Activated T-helper 17 cell treated with anti-CD3 and anti-CD28 coated beads, Interleukin-2, amount 50 U/mL, for 72 hours (primary cell): ENCODE measurements around the gene CLIP3. TPM values are rescaled to one million over a fixed set of nuclear protein-coding genes. Genes with fewer than 3 reads are reported as not detected.
"Not testable (repeated sequence)": the region's sequence is repeated elsewhere in the genome, so short reads cannot be mapped to it uniquely, and the experiment has no call there.

Experiments
- ATAC-seq: fragments of 150-1000 bp; cut with Tn5 transposase; replicated peaks from 2 replicates; pipeline ENCODE4 v1.10.0; 2021; ENCODE audit warnings: mild to moderate bottlenecking, moderate library complexity
- H3K27ac Mint-ChIP-seq: one replicate; pipeline ENCODE4 v1.8.0; 2022; ENCODE audit warnings: mixed read lengths
- H3K27me3 Mint-ChIP-seq: one replicate; pipeline ENCODE4 v1.8.0; 2022; ENCODE audit warnings: mixed read lengths
- H3K36me3 Mint-ChIP-seq: one replicate; pipeline ENCODE4 v1.8.0; 2022; ENCODE audit warnings: low read depth, mild to moderate bottlenecking, mixed read lengths
- H3K4me1 Mint-ChIP-seq: one replicate; pipeline ENCODE4 v1.8.0; 2022; ENCODE audit warnings: mixed read lengths
- H3K4me3 Mint-ChIP-seq: one replicate; pipeline ENCODE4 v1.8.0; 2022; ENCODE audit warnings: mild to moderate bottlenecking, mixed read lengths
- H3K9me3 Mint-ChIP-seq: one replicate; pipeline ENCODE4 v1.8.0; 2022; ENCODE audit warnings: mixed read lengths
- total RNA-seq, 2 donors: library from RNA; stranded (reverse); gene quantifications; one replicate each; pipeline ENCODE4 v1.2.3, GENCODE V29; 2022

CLIP3 gene
- total RNA-seq, 2 donors from 2014 or later: 0.89 to 7.1 TPM

DNA sequence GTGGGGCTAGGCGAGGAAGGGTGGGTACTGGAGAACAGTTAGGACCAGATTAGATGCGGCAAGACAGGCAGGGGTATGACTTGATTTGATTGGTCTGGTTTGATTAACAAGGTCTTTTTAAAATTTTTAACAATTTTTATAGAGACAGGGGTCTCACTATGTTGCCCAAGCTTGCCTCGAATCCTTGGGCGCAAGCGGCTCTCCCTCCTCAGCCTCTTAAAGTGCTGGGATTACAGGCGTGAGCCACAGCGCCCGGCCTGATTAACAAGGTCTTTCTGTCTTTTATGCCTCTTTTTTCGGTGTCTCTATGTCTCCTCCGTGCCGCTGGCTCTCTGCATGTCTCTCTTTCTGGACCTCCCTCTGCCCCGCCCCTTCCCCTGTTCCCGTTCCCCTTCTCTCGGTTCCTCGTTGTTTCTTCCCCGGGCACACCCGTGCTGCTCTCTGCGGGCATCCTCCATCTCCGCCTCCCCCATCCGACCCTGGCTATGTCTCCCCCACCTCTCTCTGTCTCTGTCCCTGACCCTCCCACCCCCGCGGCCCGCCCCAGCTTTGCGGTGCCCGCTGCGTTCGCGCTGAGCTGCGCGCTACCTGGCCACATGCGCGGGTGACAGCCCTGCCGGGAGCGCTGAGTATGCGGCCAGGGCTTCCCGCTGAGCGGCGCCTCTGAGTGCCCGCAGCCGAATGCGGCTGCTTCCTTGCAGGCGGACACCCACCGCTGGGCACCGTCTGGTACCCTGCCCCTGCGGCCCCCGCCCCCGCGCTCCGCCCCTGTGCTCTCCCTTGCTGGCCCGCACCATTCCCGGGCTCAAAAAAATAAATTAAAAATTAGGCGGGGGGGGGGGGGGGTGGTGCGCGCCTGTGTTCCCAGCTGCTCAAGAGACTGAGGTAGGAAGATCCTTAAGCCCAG lies 45.8 kb downstream of the CLIP3 start:
- Mint-ChIP-seq H3K27ac (peak overlapping the region; percentile 16), H3K4me3 (peak overlapping the region; percentile 77), H3K4me1 (no peaks in the 10 kb centered on the region), H3K36me3 (no peaks in the 10 kb centered on the region), H3K9me3 (no peaks in the 10 kb centered on the region), H3K27me3 (peaks cover 29% of the 10 kb centered on the region)
- peak; percentile 71 for ATAC-seq

GRCh38 chr19:35986111-35986510 lies 46.6 kb downstream of the CLIP3 start:
- ATAC-seq: no peak
- Mint-ChIP-seq H3K36me3 (no peaks in the 10 kb centered on the region), H3K4me3 (peak overlapping the region; percentile 77), H3K4me1 (no peaks in the 10 kb centered on the region), H3K27me3 (peaks cover 29% of the 10 kb centered on the region), H3K27ac (no peak overlapping the region), H3K9me3 (no peaks in the 10 kb centered on the region)

DNA sequence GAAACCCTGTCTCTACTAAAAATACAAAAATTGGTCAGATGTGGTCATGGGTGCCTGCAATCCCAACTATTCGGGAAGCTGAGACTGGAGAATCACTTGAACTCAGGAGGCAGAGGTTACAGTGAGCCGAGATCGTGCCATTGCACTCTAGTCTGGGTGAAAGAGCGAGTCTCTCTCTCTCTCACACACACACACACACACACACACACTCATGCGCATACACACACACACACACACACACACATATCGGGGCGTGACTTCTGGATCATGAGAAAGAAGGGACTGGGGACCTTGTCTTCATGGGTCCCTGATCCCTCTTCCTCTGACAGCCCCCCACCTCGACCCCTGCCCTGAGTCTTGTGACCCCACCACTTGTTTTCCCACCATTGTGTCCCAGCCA lies 49.5 kb downstream of the CLIP3 start:
- no peaks in the 10 kb centered on the region for H3K4me1 Mint-ChIP-seq
- H3K36me3 Mint-ChIP-seq: no peaks in the 10 kb centered on the region
- no peak for ATAC-seq
- H3K4me3 Mint-ChIP-seq: no peak overlapping the region
- H3K27me3 Mint-ChIP-seq: peaks cover 35% of the 10 kb centered on the region
- no peaks in the 10 kb centered on the region for H3K9me3 Mint-ChIP-seq
- no peak overlapping the region for H3K27ac Mint-ChIP-seq

GRCh38 chr19:35980997-35981396 lies 51.7 kb downstream of the CLIP3 start:
- H3K9me3 Mint-ChIP-seq, H3K4me3 Mint-ChIP-seq, ATAC-seq, H3K4me1 Mint-ChIP-seq, H3K36me3 Mint-ChIP-seq, H3K27ac Mint-ChIP-seq: not testable (repeated sequence)
- peaks cover 31% of the 10 kb centered on the region for H3K27me3 Mint-ChIP-seq

DNA sequence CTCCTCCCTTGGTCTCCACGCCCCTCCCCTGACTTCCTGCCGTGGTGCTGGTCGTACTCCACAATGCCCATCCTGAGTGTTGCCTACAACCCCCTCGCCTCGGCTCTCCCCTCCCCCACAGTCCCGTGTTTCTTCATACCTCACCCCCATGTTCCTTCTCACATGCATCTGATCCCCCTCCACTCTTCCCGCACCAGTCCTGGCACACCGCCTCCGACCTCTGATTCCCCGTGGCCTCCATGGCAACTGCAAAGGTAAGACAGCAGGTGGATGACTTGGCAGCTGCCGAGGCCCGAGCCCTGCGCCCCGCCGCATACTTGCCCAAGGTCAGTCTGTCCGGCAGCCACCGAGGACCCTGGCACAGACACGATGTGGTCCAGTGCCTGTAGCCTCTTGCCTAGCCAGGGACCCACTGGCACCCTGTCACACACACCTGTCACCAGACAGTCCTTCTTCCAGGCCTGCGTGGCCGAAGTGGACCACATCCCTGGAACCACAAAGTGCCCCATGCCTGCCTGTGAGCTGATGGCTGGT lies 53.8 kb downstream of the CLIP3 start:
- H3K36me3 Mint-ChIP-seq: no peaks in the 10 kb centered on the region
- peaks cover 12% of the 10 kb centered on the region for H3K27me3 Mint-ChIP-seq
- ATAC-seq: no peak
- H3K4me1 Mint-ChIP-seq: no peaks in the 10 kb centered on the region
- no peak overlapping the region for H3K4me3 Mint-ChIP-seq
- H3K27ac Mint-ChIP-seq: no peak overlapping the region
- H3K9me3 Mint-ChIP-seq: no peaks in the 10 kb centered on the region

GRCh38 chr19:35978271-35978670 lies 54.4 kb downstream of the CLIP3 start:
- Mint-ChIP-seq H3K4me3 (no peak overlapping the region), H3K4me1 (no peaks in the 10 kb centered on the region), H3K9me3 (no peaks in the 10 kb centered on the region), H3K27ac (no peak overlapping the region), H3K27me3 (peaks cover 11% of the 10 kb centered on the region), H3K36me3 (no peaks in the 10 kb centered on the region)
- no peak for ATAC-seq

DNA sequence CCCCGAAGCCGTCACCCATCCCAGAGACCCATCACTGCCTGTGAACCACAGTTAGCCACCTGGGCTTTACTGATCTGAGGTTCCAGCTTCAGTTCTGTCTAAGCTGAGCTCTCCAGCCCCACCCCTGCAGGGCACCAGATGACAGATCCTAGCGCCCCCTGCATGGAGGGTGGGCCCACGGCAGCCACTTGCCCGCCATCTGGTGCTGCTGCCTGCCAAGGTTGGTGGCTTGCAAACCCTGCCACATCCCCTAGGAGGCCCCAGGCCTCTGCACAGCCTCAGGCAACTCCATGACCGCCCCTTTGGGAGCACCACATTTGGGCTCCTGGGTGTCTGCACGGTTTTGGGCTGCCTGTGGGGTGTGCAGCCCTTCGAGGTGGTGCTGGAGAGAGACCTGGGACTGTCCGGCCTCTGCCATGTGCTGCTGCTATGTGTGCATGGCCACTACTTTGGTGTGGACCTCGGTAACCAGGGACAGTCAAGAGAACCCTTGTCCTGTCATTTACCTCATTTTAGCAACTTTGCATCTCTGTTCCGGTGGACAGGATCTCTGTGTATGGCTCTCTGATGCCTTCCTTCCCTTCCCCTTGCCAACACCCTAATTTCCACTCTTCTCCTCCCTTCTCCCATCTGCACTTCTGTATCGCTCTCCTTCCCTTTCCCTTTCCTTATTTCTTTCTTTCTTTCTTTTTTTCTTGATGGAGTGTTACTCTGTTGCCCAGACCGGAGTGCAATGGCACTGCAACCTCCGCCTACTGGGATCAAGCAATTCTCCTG lies 55.0 kb downstream of the CLIP3 start:
- ATAC-seq: peak; percentile 38
- Mint-ChIP-seq H3K36me3 (no peaks in the 10 kb centered on the region), H3K27ac (no peak overlapping the region), H3K9me3 (no peaks in the 10 kb centered on the region), H3K4me1 (no peaks in the 10 kb centered on the region), H3K4me3 (no peak overlapping the region), H3K27me3 (peaks cover 8% of the 10 kb centered on the region)

- Mint-ChIP-seq H3K27me3 (peaks cover 6% of the 10 kb centered on the region), H3K27ac (no peak overlapping the region), H3K4me3 (no peak overlapping the region), H3K36me3 (no peaks in the 10 kb centered on the region), H3K4me1 (no peaks in the 10 kb centered on the region), H3K9me3 (no peaks in the 10 kb centered on the region)
- ATAC-seq: no peak
These were observed 57.0 kb downstream of the CLIP3 start for GRCh38 chr19:35975608-35976214.

DNA sequence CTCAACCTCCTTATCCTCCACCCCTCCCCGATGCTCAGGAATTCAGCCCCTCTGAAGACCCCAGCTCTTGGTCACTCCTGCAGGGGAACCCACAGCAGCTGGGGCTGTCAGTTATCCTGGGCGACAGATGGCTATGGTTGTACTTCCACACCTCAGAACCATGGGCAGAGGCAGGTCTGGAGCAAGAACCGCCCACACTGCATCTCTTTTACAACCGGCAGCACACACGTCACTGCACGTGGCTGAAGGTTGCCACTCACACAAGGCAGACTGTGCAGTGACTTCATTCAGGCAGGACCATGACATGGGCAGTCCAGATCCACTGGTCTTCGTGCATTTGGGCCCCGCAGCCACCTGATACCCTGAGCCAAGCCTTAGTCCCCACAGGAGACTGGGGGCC lies 59.2 kb downstream of the CLIP3 start:
- ATAC-seq: no peak
- no peaks in the 10 kb centered on the region for H3K9me3 Mint-ChIP-seq
- H3K4me3 Mint-ChIP-seq: no peak overlapping the region
- H3K27ac Mint-ChIP-seq: no peak overlapping the region
- H3K36me3 Mint-ChIP-seq: no peaks in the 10 kb centered on the region
- peaks cover 6% of the 10 kb centered on the region for H3K4me1 Mint-ChIP-seq
- peaks cover 2% of the 10 kb centered on the region for H3K27me3 Mint-ChIP-seq

DNA sequence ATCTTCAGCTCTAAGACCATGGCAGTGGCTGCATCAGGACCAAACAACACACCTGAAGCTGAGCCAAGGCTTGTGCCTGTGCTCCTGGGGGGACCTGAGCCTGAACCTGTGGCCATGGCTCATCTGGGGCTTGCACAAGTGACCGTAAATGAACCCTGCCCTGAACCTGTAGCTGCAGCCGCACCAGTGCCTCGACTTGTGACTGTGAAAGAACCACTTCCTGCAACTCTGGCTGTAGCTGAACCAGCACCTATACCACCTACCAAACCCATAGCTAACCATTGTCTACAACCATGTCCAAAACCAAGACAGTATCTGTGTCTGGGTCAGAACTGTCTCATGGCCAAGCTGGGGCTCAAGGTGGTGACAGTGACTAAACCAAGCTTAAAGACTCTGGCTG lies 65.9 kb downstream of the CLIP3 start:
- Mint-ChIP-seq H3K4me1 (peaks cover 6% of the 10 kb centered on the region), H3K36me3 (no peaks in the 10 kb centered on the region)

More for the DNA sequence above, 65.9 kb downstream of the CLIP3 start:
- H3K27ac Mint-ChIP-seq: no peak overlapping the region
- no peak overlapping the region for H3K4me3 Mint-ChIP-seq
- no peaks in the 10 kb centered on the region for H3K27me3 Mint-ChIP-seq
- no peaks in the 10 kb centered on the region for H3K9me3 Mint-ChIP-seq
- ATAC-seq: no peak

Other genes starting within 250 kb of the CLIP3 start
- gene PRODH2, start 220.0 kb downstream of the CLIP3 start, total RNA-seq: under 1 TPM in 1 of 2 donors, not detected in 1; 0.13 TPM
- gene NPHS1, start 180.4 kb downstream of the CLIP3 start, total RNA-seq: under 1 TPM in 1 of 2 donors, not detected in 1; 0.05 TPM
- 1 to 10 TPM; 1.0 to 1.4 TPM for gene KIRREL2, start 176.0 kb downstream of the CLIP3 start, total RNA-seq
- 1 to 10 TPM; 2.3 to 2.6 TPM for gene APLP1, start 164.3 kb downstream of the CLIP3 start, total RNA-seq
- 100 to 1,000 TPM in 1 of 2 donors, 10 to 100 TPM in 1; 35.8 to 113 TPM for gene NFKBID, start 132.3 kb downstream of the CLIP3 start, total RNA-seq
- 10 to 100 TPM; 45.5 to 47.6 TPM for gene HCST, start 130.3 kb downstream of the CLIP3 start, total RNA-seq
- not detected for gene TYROBP, start 124.6 kb downstream of the CLIP3 start, total RNA-seq
- 10 to 100 TPM in 1 of 2 donors, 1 to 10 TPM in 1; 9.8 to 15.1 TPM for gene LRFN3, start 96.5 kb downstream of the CLIP3 start, total RNA-seq
- 10 to 100 TPM; 17.5 to 26.0 TPM for gene SDHAF1, start 37.7 kb downstream of the CLIP3 start, total RNA-seq
- gene SYNE4, start 24.1 kb downstream of the CLIP3 start, total RNA-seq: 1 to 10 TPM; 1.5 to 3.9 TPM
- 10 to 100 TPM; 39.1 to 69.6 TPM for gene ALKBH6, start 18.7 kb downstream of the CLIP3 start, total RNA-seq
- gene THAP8, start 21.4 kb upstream of the CLIP3 start, total RNA-seq: 1 to 10 TPM; 2.3 to 7.9 TPM
- gene WDR62, start 22.0 kb upstream of the CLIP3 start, total RNA-seq: 10 to 100 TPM; 19.3 to 33.2 TPM
- gene OVOL3, start 78.3 kb upstream of the CLIP3 start, total RNA-seq: not detected
- gene POLR2I, start 82.0 kb upstream of the CLIP3 start, total RNA-seq: 10 to 100 TPM; 32.4 to 58.0 TPM
- gene TBCB, start 82.6 kb upstream of the CLIP3 start, total RNA-seq: 100 to 1,000 TPM; 105 to 162 TPM
- gene CAPNS1, start 107.2 kb upstream of the CLIP3 start, total RNA-seq: 100 to 1,000 TPM; 259 to 374 TPM
- gene COX7A1, start 119.6 kb upstream of the CLIP3 start, total RNA-seq: not detected
- gene ZNF565, start 181.8 kb upstream of the CLIP3 start, total RNA-seq: 1 to 10 TPM; 3.0 to 6.5 TPM
- gene ZNF146, start 182.2 kb upstream of the CLIP3 start, total RNA-seq: 10 to 100 TPM; 72.8 to 83.8 TPM